Subcutaneous abdominal adipose tissue (tissue), 5 donors: Measurements from ENCODE around the gene HTR1D.

Source experiments
- H3K27ac ChIP-seq: one replicate; pipeline ENCODE4 v1.7.0; 2013; ENCODE audit warnings: low read depth, mild to moderate bottlenecking, inconsistent platforms, low read length, moderate library complexity
- H3K27me3 ChIP-seq, 5 donors: one replicate each; pipeline ENCODE4 v1.7.0; 2013; ENCODE audit warnings: low read length in 5 of 5, inconsistent platforms in 1 of 5; ENCODE audit not compliant: control insufficient read depth in 5 of 5, insufficient read depth in 4 of 5
- H3K36me3 ChIP-seq, 5 donors: one replicate each; pipeline ENCODE4 v1.7.0; 2013; ENCODE audit warnings: low read length in 5 of 5; ENCODE audit not compliant: control insufficient read depth in 5 of 5, insufficient read depth in 5 of 5
- H3K4me1 ChIP-seq, 5 donors: one replicate each; pipeline ENCODE4 v1.7.0; 2013; ENCODE audit warnings: low read length in 5 of 5, mild to moderate bottlenecking in 3 of 5, moderate library complexity in 1 of 5; ENCODE audit not compliant: control insufficient read depth in 5 of 5, insufficient read depth in 5 of 5
- H3K4me3 ChIP-seq, 5 donors: one replicate each; pipeline ENCODE4 v1.7.0; 2013; ENCODE audit warnings: low read length in 5 of 5, low read depth in 1 of 5
- H3K9ac ChIP-seq, 5 donors: one replicate each; pipeline ENCODE4 v1.7.0; 2013; ENCODE audit warnings: low read length in 5 of 5, mild to moderate bottlenecking in 4 of 5, moderate library complexity in 3 of 5
- H3K9me3 ChIP-seq, 5 donors: one replicate each; pipeline ENCODE4 v1.7.0; 2013; ENCODE audit warnings: low read length in 5 of 5; ENCODE audit not compliant: control insufficient read depth in 5 of 5
- donor health status: healthy.
- donor health status: healthy.
- donor health status: healthy.
- donor health status: healthy.
- donor health status: healthy.

Gene HTR1D

DNA sequence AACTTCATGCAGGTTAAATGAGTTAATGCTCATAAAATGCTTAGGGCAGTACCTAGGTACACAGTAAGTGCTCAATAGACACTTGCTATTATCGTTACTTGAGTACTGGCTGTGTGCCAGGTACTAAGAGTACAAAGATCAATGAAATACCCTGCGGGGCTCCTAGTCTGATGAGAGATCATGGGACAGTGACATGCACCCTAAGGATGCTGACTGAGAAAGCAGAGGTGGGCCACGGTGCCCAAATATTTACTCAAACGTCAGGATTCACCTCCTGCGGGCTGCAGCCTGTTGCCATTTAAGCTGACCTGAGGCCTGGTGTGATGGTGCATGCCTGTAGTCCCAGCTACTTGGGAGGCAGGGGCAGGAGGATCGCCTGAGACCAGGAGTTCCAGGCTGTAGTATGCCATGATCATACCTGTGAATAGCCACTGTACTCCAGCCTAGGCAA, 28.8 kb downstream of the HTR1D start:
- Histone ChIP-seq H3K27ac (no peak overlapping the region), H3K36me3 (no peaks in the 10 kb centered on the region), H3K4me3 (no peak overlapping the region), H3K27me3 (peaks cover 0 to under 1% (median 0%) of the 10 kb centered on the region in 5 donors), H3K4me1 (peaks cover 0 to 6% (median 5%) of the 10 kb centered on the region in 5 donors), H3K9me3 (no peaks in the 10 kb centered on the region), H3K9ac (no peak overlapping the region)

DNA sequence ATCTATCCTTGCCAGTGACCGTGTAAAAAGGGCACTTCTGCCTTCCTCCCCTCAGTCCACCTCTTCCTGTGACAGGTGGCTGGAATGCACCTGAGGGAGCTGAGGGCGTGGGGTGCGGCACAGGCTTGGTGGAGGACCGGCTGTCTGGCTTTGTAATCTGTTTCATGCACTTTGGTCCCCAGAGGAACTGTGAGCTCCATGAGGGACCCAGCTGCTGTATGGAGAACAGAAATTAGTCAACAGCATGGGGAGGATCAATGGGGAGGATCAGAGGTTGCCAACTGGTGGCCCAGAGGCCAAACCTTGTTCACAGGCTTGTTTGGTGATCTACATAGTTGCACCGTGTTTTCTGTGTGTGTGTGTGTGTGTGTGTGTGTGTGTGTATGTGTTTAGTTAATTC, 29.7 kb downstream of the HTR1D start:
- Histone ChIP-seq H3K27me3 (no peaks in the 10 kb centered on the region), H3K4me1 (peaks cover 0 to 6% (median 5%) of the 10 kb centered on the region in 5 donors), H3K9ac (no peak overlapping the region), H3K4me3 (no peak overlapping the region), H3K9me3 (no peaks in the 10 kb centered on the region), H3K36me3 (no peaks in the 10 kb centered on the region), H3K27ac (no peak overlapping the region)

DNA sequence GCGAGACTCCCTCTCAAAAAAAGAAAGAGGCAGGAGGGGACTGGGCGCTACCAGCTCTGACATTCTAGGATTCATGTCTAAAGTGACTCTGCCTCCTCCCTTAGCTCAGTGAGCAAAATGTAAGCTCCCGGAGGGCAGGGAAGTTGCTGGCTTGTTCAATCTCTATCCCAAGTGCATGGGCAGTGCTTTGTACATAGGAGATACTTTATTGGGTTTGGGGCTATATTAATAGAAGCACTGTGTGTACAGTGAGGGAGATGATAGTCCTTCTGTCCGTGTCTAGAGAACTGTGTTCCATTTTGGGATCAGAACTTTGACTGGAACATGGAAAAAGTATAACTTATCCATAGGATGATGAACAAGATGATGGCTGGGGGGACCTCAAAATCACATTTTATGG, 31.9 kb downstream of the HTR1D start:
- H3K36me3 ChIP-seq: no peaks in the 10 kb centered on the region
- H3K27ac ChIP-seq: no peak overlapping the region
- H3K27me3 ChIP-seq: no peaks in the 10 kb centered on the region
- no peak overlapping the region for H3K4me3 ChIP-seq
- H3K4me1 ChIP-seq: peaks cover 0 to 7% (median 6%) of the 10 kb centered on the region in 5 donors
- H3K9me3 ChIP-seq: no peaks in the 10 kb centered on the region
- H3K9ac ChIP-seq: no peak overlapping the region

DNA sequence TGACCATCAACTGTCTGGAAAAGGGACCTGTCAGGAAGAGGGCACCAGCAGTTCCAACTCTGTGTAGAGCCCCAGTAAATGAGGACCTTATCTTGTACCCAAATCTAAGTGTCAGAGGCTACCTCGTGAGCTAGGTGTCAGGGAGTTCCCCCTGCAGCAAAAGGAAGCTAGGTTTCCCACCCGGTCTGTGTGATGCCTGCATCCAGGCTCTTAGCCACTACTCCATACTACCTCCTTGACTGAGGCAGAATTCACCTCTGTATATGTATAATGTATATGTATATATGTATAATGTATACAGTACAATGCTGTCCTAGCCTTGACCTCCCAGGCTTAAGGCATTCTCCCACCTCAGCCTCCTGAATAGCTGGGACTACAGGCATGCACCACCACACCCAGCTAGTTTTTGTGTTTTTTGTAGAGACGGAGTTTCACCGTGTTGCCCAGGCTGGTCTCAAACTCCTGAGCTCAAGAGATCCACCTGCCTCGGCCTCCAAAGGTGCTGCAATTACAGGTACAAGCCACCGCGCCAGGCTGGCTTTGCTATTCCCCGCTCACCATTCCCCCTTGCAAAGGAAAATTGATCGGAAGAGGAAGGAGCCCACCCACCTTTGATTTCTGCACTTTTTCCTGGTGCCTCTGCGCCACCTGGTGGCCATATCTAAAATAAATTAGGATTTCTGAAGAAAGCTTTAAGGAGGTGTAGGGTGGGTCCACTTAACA, 32.9 kb downstream of the HTR1D start:
- Histone ChIP-seq H3K4me3 (peak overlapping the region; percentile 56 to 79 (median 57)), H3K27me3 (no peaks in the 10 kb centered on the region), H3K9me3 (no peaks in the 10 kb centered on the region), H3K27ac (no peak overlapping the region), H3K9ac (peak overlapping the region in 2 of 5 donors; percentile 33 to 56), H3K4me1 (peaks cover 0 to 8% (median 6%) of the 10 kb centered on the region in 5 donors), H3K36me3 (no peaks in the 10 kb centered on the region)

DNA sequence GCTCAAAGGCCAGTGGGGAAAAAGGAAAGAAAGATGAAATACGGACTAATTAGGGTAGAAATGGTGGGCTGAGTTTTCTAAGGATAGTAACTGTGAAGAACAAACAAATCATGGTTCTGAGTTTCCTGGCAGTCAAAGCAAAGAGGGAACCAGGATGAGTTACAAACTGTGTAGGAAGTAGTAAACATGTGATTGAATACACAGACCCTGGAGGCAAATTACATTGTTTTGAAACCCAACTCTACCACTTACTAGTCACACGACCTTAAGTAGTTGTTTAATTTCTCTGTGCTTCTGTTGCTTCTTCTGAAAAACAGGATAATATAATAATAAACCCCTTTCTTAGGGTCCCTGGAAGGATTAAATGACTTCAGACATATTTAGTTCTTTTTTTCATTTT, 37.4 kb downstream of the HTR1D start:
- H3K9me3 ChIP-seq: no peaks in the 10 kb centered on the region
- no peak overlapping the region for H3K9ac ChIP-seq
- H3K27me3 ChIP-seq: no peaks in the 10 kb centered on the region
- no peak overlapping the region for H3K4me3 ChIP-seq
- no peak overlapping the region for H3K27ac ChIP-seq
- H3K36me3 ChIP-seq: no peaks in the 10 kb centered on the region
- peaks cover 5 to 34% (median 20%) of the 10 kb centered on the region in 5 donors for H3K4me1 ChIP-seq

DNA sequence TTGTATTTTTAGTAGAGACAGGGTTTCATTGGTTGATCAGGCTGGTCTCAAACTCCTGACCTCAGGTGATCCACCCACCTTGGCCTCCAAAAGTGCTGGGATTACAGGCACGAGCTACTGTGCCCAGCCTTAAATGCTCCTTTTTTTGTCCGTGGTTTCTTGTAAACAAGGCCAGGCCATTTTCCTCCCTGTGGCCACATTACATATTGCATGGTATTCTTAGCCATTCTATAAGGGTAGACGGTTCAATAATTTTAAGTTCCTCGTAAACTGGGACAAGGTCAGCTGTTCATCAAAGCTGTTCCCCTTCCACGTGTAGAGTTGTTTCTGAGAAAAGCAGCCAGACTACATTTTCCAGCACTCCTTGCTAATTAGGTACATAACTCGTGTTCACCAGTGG, 38.4 kb downstream of the HTR1D start:
- H3K27ac ChIP-seq: peak overlapping the region; percentile 76
- H3K9ac ChIP-seq: no peak overlapping the region
- no peaks in the 10 kb centered on the region for H3K36me3 ChIP-seq
- no peak overlapping the region for H3K4me3 ChIP-seq
- H3K27me3 ChIP-seq: no peaks in the 10 kb centered on the region
- no peaks in the 10 kb centered on the region for H3K9me3 ChIP-seq
- H3K4me1 ChIP-seq: peaks cover 5 to 33% (median 16%) of the 10 kb centered on the region in 5 donors

DNA sequence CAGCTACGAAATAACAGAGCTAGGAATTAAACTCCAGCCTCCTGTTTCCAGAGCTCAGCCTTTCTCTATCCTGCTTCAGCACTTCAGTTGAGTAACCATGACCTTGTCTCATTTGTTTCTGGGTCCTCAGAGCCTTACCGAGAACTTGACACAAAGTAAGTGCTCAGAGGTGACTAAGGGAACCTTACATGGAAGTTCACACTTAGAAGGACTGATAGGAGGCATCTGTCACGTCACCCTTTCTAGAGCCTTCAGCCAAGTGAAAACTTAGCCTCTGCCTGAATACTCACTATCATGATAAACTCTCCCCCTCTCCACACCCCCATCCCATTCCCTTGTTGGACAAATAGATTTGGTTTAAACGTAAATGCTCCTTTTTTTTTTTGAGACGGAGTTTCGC, 38.9 kb downstream of the HTR1D start:
- peak overlapping the region; percentile 76 for H3K27ac ChIP-seq
- peak overlapping the region in 4 of 5 donors; percentile 74 to 81 (median 76) for H3K4me3 ChIP-seq
- H3K9me3 ChIP-seq: no peaks in the 10 kb centered on the region

DNA sequence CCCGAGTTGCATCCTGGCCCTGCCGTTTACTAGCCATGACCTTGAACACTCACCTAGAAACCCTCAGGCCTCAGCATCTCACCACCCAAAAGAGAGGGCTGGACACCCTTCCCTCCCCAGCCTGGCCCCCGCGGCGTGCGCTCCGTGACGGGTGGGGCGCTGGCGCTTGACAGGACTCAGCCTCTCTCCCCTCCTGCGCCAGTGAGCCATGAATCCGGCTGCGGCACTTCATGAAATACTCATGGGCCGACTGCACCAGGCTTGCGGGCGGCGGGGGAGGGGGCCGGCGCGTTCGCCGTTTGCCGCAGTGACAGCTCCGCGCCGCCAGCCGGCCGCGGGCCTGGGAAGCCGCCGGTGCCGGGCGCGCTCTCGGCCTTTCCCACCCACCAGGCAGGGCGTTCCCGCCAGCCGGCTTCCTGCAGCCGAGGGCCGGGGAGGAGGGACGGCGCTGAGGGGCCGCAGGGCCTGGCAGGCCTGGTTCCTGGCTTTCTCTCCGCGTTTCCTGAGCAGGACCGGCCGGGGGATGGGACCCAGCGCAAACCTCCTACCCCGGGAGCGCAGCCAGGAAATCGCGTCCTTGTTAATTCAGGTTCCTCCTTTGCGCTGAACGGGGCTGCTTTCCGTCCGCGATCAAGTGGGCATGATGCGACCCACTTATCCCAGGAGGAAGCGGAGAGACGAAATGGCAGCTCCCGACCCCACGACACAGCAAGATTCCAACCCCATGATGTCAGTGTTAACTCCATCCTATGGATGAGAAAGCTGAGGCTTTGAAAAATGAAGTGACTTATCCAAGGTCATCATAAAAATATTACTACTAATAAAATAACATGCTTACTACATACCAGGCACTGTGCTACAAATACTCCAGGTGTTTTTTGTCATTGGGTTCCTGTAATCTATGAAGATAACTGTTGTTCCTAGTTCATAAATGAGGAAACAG, 39.6 kb downstream of the HTR1D start:
- Histone ChIP-seq H3K9ac (peak overlapping the region; percentile 63 to 95 (median 84)), H3K27me3 (no peaks in the 10 kb centered on the region), H3K4me1 (peaks cover 5 to 33% (median 16%) of the 10 kb centered on the region in 5 donors), H3K4me3 (peak overlapping the region; percentile 74 to 82 (median 77)), H3K9me3 (no peaks in the 10 kb centered on the region), H3K36me3 (no peaks in the 10 kb centered on the region), H3K27ac (peak overlapping the region; percentile 76)

More for the DNA sequence above, 38.9 kb downstream of the HTR1D start:
- H3K36me3 ChIP-seq: no peaks in the 10 kb centered on the region
- H3K9ac ChIP-seq: peak overlapping the region in 3 of 5 donors; percentile 63 to 84 (median 84)
- no peaks in the 10 kb centered on the region for H3K27me3 ChIP-seq
- H3K4me1 ChIP-seq: peaks cover 5 to 33% (median 16%) of the 10 kb centered on the region in 5 donors

DNA sequence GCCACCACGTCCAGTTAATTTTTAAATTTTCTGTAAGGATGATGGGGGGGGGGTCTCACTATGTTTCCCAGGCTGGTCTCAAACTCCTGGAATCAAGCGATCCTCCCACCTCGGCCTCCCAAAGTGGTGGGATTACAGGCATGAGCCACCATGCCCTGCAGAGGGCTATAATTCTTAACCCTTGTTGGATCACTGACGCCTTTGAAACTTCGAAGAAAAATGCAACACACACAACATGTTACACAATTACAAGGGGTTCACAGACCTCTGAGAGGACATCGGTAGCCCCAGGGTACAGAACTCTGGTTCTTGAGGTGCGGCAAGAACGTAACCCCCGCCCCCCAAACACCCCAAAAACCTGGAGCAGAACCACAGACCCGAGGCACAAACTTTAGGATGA, 40.3 kb downstream of the HTR1D start:
- no peaks in the 10 kb centered on the region for H3K9me3 ChIP-seq
- peak overlapping the region; percentile 76 for H3K27ac ChIP-seq
- H3K4me3 ChIP-seq: peak overlapping the region; percentile 71 to 81 (median 76)
- H3K27me3 ChIP-seq: no peaks in the 10 kb centered on the region
- H3K36me3 ChIP-seq: no peaks in the 10 kb centered on the region
- H3K9ac ChIP-seq: peak overlapping the region; percentile 63 to 95 (median 84)
- peaks cover 5 to 34% (median 17%) of the 10 kb centered on the region in 5 donors for H3K4me1 ChIP-seq
